Gastroesophageal sphincter (tissue), 4 donors: ENCODE results near the gene EFHD2. TPM values are rescaled to one million over a fixed set of nuclear protein-coding genes. Genes with fewer than 3 reads are reported as not detected.
A peak's percentile ranks its signal among the peaks of the same experiment; 100 is the strongest.
"Not testable (repeated sequence)": the region's sequence is repeated elsewhere in the genome, so short reads cannot be mapped to it uniquely, and the experiment has no call there.

Experiments used
- ATAC-seq: fragments of 150-250 bp; one replicate; pipeline ENCODE4 v1.9.1; 2016; ENCODE audit warnings: mild to moderate bottlenecking, moderate library complexity
- H3K27ac ChIP-seq, 4 donors: fragments of 200-600 bp; sonication (generic) in 3 of 4; 1 replicate in 3 of 4; 2 replicates in 1 of 4; pipeline ENCODE4 v1.5.1; 2016 to 2019
- H3K27me3 ChIP-seq: fragments of 200-600 bp; sonication (generic); one replicate; pipeline ENCODE4 v1.5.1; 2019
- H3K36me3 ChIP-seq, 2 donors: fragments of 200-600 bp; sonication (generic); one replicate each; pipeline ENCODE4 v1.5.1; 2019; ENCODE audit warnings: control low read depth in 1 of 2
- H3K4me1 ChIP-seq, 3 donors: fragments of 200-600 bp; sonication (generic); 1 replicate in 2 of 3; 2 replicates in 1 of 3; pipeline ENCODE4 v1.5.1; 2016 to 2019; ENCODE audit warnings: control low read depth in 2 of 3
- H3K4me3 ChIP-seq, 2 donors: fragments of 200-600 bp; sonication (generic); one replicate each; pipeline ENCODE4 v1.5.1; 2019; ENCODE audit warnings: mild to moderate bottlenecking in 1 of 2, moderate library complexity in 1 of 2
- H3K9me3 ChIP-seq, 3 donors: fragments of 200-600 bp; sonication (generic); one replicate each; pipeline ENCODE4 v1.5.1; 2017 to 2019; ENCODE audit warnings: control low read depth in 2 of 3
- EP300 ChIP-seq: sonication (generic); formaldehyde crosslinking; IDR thresholded peaks from one replicate; pipeline ENCODE4 v1.6.1; 2017; ENCODE audit warnings: antibody characterized with exemption, mild to moderate bottlenecking
- POLR2A ChIP-seq, 2 donors: fragments of 450-650 bp; IDR thresholded peaks; one replicate each; pipeline ENCODE4 v1.6.1; 2017; ENCODE audit warnings: antibody characterized with exemption in 2 of 2, mild to moderate bottlenecking in 2 of 2, moderate library complexity in 1 of 2
- POLR2AphosphoS5 ChIP-seq: sonication (generic); formaldehyde crosslinking; IDR thresholded peaks from one replicate; pipeline ENCODE4 v1.6.1; 2017; ENCODE audit warnings: antibody characterized with exemption
- WGBS, 2 donors: methylation state at CpG; one replicate each; pipeline ENCODE4 v1.1.5; 2018; ENCODE audit warnings: low coverage in 1 of 2; 5-methylcytosine and 5-hydroxymethylcytosine counted together
- total RNA-seq, 4 donors: library from RNA; depleted of rRNA; stranded (reverse); fragments of >200 nt; gene quantifications; one replicate each; pipeline ENCODE4 v1.1.0, GENCODE V29; 2016
- TF ChIP-seq, protein P1 (sequence below), 4 experiments: fragments of 200-600 bp in 2 of 4; fragments of 450-650 bp in 2 of 4; sonication (generic) in 1 of 4; IDR thresholded peaks; one replicate each; pipeline ENCODE4 v1.5.1; 2017 to 2019; ENCODE audit warnings: antibody characterized with exemption in 4 of 4, mild to moderate bottlenecking in 2 of 4, moderate library complexity in 2 of 4

The EFHD2 gene
- total RNA-seq, 4 donors from 2014 or later, result 26.3 to 60.7 (median 53.7) TPM

DNA sequence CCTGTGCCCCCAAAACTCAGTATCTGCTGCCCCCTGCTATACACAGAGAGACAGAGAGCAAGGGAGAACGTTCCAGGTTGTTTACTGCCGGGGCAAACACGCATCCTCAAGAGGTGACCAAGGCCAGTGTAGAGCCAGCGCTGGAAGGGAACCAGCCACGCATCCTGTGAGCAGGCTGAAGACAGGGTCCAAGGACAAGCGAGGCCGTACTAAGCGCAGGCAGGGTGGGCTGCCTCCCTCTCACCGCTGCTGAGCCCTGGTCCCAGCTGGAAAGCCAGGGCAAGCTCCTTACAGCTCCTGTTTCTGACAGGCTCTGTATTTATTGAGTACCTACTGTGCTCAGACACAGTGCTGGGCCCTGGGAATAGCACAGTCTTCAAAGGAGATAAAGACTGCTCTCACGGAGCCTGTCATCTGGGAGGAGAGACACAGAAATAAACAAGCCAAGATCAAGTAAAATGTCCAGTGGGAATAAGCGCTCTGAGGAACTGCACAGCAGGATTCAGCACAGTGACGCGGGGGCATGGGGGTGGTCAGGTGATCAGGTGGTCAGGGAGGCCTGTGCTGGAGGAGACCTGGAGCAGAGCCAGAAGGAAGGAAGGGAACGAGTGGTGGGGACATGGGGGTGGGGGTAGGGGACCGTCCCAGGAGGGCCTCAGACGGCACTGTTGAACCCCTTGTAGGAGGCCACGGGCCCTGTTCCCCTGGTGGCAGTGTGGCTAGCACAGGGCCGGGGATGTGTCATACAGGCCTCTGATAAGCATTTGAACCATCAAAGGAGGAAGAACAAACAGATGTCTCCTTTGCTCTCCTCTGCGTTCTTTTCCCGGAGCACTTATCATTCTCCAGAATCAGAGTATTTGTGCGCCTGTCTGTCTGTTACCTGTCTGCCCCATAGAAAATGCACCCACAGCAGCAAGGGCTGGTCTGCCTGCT lies 37.8 kb upstream of the EFHD2 start:
- Histone ChIP-seq H3K9me3 (no peaks in the 10 kb centered on the region), H3K4me3 (no peak overlapping the region), H3K36me3 (no peaks in the 10 kb centered on the region), H3K4me1 (peaks cover 0 to 23% (median 13%) of the 10 kb centered on the region in 3 donors), H3K27ac (peak overlapping the region in 3 of 4 donors; percentile 44 to 68 (median 67)), H3K27me3 (no peaks in the 10 kb centered on the region)
- WGBS, 2 donors, result 50 to 75% methylated on average over 6 to 11 of the region's 21 CpGs
- TF ChIP-seq EP300 (no peak), POLR2A (IDR thresholded peaks at IDR 0.05) (no peak), POLR2AphosphoS5 (no peak)
- TF ChIP-seq, protein P1, sequence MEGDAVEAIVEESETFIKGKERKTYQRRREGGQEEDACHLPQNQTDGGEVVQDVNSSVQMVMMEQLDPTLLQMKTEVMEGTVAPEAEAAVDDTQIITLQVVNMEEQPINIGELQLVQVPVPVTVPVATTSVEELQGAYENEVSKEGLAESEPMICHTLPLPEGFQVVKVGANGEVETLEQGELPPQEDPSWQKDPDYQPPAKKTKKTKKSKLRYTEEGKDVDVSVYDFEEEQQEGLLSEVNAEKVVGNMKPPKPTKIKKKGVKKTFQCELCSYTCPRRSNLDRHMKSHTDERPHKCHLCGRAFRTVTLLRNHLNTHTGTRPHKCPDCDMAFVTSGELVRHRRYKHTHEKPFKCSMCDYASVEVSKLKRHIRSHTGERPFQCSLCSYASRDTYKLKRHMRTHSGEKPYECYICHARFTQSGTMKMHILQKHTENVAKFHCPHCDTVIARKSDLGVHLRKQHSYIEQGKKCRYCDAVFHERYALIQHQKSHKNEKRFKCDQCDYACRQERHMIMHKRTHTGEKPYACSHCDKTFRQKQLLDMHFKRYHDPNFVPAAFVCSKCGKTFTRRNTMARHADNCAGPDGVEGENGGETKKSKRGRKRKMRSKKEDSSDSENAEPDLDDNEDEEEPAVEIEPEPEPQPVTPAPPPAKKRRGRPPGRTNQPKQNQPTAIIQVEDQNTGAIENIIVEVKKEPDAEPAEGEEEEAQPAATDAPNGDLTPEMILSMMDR (IDR thresholded peaks at IDR 0.05), result no peak
- no peak for ATAC-seq

DNA sequence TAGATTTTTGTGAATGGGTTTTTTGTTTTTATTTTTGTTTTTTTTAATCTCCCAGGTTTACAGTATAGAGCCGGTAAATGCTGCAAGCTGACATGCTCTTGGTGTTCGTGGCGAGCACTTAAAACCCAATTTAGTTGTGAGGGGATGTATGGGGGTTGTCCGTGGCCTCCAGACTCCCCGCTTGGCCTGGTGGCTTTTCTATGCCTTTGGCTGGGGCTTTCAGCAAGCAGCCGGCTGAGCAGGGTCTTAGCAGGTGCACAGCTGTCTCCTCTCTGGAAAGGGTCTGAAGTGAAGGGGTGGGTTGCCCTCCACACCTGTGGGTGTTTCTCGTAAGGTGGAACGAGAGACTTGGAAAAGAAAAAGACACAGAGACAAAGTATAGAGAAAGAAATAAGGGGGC lies 31.0 kb upstream of the EFHD2 start:
- Histone ChIP-seq H3K4me3 (no peak overlapping the region), H3K27ac (no peak overlapping the region), H3K9me3 (no peaks in the 10 kb centered on the region), H3K36me3 (no peaks in the 10 kb centered on the region), H3K27me3 (no peaks in the 10 kb centered on the region), H3K4me1 (no peaks in the 10 kb centered on the region)
- TF ChIP-seq POLR2A (IDR thresholded peaks at IDR 0.05) (no peak), EP300 (no peak), POLR2AphosphoS5 (no peak)
- no peak for ATAC-seq
- 96% methylated on average over 5 of the region's 8 CpGs; no CpG with 5 or more reads in 1 of the 2 donors for WGBS, 2 donors

DNA sequence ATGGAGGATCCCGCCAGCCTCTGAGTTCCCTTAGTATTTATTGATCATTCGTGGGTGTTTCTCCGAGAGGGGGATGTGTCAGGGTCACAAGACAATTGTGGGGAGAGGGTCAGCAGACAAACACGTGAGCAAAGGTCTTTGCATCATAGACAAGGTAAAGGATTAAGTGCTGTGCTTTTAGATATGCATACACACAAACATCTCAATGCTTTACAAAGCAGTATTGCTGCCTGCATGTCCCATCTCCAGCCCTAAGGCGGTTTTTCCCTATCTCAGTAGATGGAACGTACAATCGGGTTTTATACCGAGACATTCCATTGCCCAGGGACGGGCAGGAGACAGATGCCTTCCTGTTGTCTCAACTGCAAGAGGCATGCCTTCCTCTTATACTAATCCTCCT lies 30.5 kb upstream of the EFHD2 start:
- 79 to 100% methylated on average over 3 to 5 of the region's 9 CpGs for WGBS, 2 donors
- H3K4me1 ChIP-seq, H3K36me3 ChIP-seq, H3K4me3 ChIP-seq, H3K27ac ChIP-seq, H3K9me3 ChIP-seq, H3K27me3 ChIP-seq, ATAC-seq: not testable (repeated sequence)

DNA sequence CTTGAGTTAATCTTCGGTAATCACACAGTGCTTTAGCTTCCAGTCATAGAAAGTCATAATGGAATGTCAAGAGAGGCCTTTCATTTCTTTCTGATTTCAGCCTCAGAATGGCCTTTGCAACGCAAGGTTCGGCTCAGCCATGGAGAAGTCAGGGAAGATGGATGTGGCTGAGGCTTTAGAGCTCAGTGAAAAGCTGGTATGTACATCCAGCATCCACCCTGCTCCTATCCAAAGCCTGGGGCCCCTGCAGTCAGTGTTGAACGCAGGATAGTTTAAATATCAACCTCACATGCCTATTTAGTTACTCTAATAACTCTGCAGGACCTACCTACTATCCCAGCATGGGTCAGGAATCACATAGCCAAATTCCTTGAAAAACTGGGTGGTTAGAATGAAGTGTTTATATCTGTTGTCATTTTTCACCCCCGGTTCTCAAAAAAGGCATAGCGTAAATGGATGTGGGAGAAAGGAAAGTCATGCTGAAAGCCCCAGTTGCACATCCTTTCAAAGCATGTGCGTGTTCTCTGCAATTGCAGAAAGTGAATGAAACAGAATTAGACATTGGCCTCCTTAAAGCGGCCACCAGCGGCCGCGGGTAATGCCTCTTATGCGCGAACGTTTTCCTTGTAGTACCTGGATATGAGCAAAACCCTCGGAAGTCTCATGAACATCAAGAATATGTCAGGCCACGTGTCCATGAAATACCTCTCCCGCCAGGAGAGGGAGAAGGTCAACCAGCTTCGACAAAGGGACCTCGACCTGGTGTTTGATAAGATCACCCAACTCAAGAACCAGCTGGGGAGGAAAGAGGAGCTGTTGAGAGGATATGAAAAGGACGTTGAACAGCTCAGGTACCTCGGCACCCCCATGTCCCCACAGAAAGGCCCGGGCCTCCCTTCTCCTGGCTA lies 28.8 kb upstream of the EFHD2 start:
- Histone ChIP-seq H3K27me3 (no peaks in the 10 kb centered on the region), H3K9me3 (no peaks in the 10 kb centered on the region), H3K36me3 (no peaks in the 10 kb centered on the region), H3K4me1 (peaks cover 0 to 5% (median 0%) of the 10 kb centered on the region in 3 donors), H3K27ac (no peak overlapping the region), H3K4me3 (no peak overlapping the region)
- no peak for ATAC-seq
- WGBS, 2 donors, result 85 to 93% methylated on average over 17 of the region's 22 CpGs
- TF ChIP-seq, protein P1 (IDR thresholded peaks at IDR 0.05), result no peak
- TF ChIP-seq POLR2A (IDR thresholded peaks at IDR 0.05) (no peak), POLR2AphosphoS5 (no peak), EP300 (no peak)

DNA sequence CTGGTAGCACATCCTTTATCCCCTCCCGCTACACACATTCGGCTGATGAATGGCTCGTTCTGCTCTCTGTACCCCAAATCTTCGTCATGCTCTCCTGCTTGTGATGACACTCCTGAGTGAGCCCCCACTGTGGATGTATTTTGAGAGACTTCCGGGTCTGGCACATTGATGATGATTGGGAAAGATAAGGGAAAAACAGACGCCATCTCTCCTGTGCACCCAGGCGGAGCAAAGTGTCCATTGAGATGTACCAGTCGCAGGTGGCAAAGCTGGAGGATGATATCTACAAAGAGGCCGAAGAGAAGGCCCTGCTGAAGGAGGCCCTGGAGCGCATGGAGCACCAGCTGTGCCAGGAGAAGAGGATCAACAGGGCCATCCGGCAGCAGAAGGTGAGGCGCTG lies 27.9 kb upstream of the EFHD2 start:
- Histone ChIP-seq H3K4me3 (no peak overlapping the region), H3K4me1 (peaks cover 0 to 12% (median 0%) of the 10 kb centered on the region in 3 donors), H3K27me3 (no peaks in the 10 kb centered on the region), H3K36me3 (no peaks in the 10 kb centered on the region), H3K27ac (no peak overlapping the region), H3K9me3 (no peaks in the 10 kb centered on the region)
- ATAC-seq, result no peak
- no peak for TF ChIP-seq POLR2A (IDR thresholded peaks at IDR 0.05)
- TF ChIP-seq, protein P1 (IDR thresholded peaks at IDR 0.05), result no peak
- no peak for TF ChIP-seq POLR2AphosphoS5
- TF ChIP-seq EP300, result no peak
- WGBS, 2 donors, result 88 to 100% methylated on average over 2 to 3 of the region's 12 CpGs
